Ovary (tissue), 9 donors: ENCODE results near the gene TSN. TPM values are rescaled to one million over a fixed set of nuclear protein-coding genes. Genes with fewer than 3 reads are reported as not detected.
"Not testable (repeated sequence)": the region's sequence is repeated elsewhere in the genome, so short reads cannot be mapped to it uniquely, and the experiment has no call there.

Source experiments
- DNase-seq, 5 donors: peaks; one replicate each; pipeline ENCODE4 v3.0.0-alpha.2; 2019 to 2020
- H3K27ac ChIP-seq, 2 donors: fragments of 200-600 bp; one replicate each; pipeline versions ENCODE4 v1.5.1 to v1.8.0; 2019 to 2022
- H3K27me3 ChIP-seq: fragments of 200-600 bp; one replicate; pipeline ENCODE4 v1.8.0; 2022
- H3K36me3 ChIP-seq: fragments of 200-600 bp; sonication (generic); one replicate; pipeline ENCODE4 v1.5.1; 2019
- H3K4me1 ChIP-seq: one replicate; pipeline ENCODE4 v1.8.1; 2013; ENCODE audit warnings: mild to moderate bottlenecking, moderate library complexity; ENCODE audit not compliant: insufficient read depth
- H3K4me3 ChIP-seq: fragments of 200-600 bp; sonication (generic); one replicate; pipeline ENCODE4 v1.5.1; 2017
- H3K9me3 ChIP-seq, 2 donors: fragments of 200-600 bp in 1 of 2; sonication (generic) in 1 of 2; one replicate each; pipeline versions ENCODE4 v1.5.1 to v1.8.1; 2013 to 2019; ENCODE audit warnings: mild to moderate bottlenecking in 1 of 2, moderate library complexity in 1 of 2
- EP300 ChIP-seq: sonication (generic); formaldehyde crosslinking; IDR thresholded peaks from one replicate; pipeline ENCODE4 v1.6.1; 2017; ENCODE audit warnings: antibody characterized with exemption
- POLR2A ChIP-seq: fragments of 450-650 bp; IDR thresholded peaks from one replicate; pipeline ENCODE4 v1.6.1; 2017; ENCODE audit warnings: antibody characterized with exemption, mild to moderate bottlenecking, moderate library complexity
- WGBS, 3 donors: extraction: QIAGEN DNeasy Blood & Tissue Kit in 1 of 3; methylation state at CpG; one replicate each; pipeline versions ENCODE4 v1.1.5 to v1.1.7; 2013 to 2017; 5-methylcytosine and 5-hydroxymethylcytosine counted together
- intact Hi-C, 4 donors: fragments of 100-400 bp; cut with DNase I; formaldehyde crosslinking; loops; one replicate each; pipeline versions ENCODE4 v1.11.0 to v1.15.1; 2022 to 2023
- polyA plus RNA-seq, 2 donors: library from polyadenylated mRNA; stranded (reverse); fragments of 200-250 nt in 1 of 2; fragments of 350-450 nt in 1 of 2; fragmentation: Illumina TruSeq in 1 of 2; extraction: RNeasy Lipid Tissue Mini Kit (QIAGEN cat#74804) in 1 of 2; gene quantifications; one replicate each; pipeline ENCODE4 v1.2.3, GENCODE V29; 2013 to 2014
- total RNA-seq, 7 donors: library from RNA; depleted of rRNA in 2 of 7; stranded (reverse); fragments of >200 nt in 2 of 7; fragmentation: NEBNext Ultra II Directional in 3 of 7; extraction: Animal tissue kit (Norgen Biotek cat#: 25700) in 3 of 7; gene quantifications; one replicate each; pipeline versions ENCODE4 v1.1.0 to v1.2.4, GENCODE V29; 2016 to 2023
- TF ChIP-seq, protein P1 (sequence below), 3 donors: fragments of 450-650 bp in 2 of 3; fragments of 200-600 bp in 1 of 3; IDR thresholded peaks; one replicate each; pipeline versions ENCODE4 v1.5.1 to v1.8.0; 2016 to 2022; ENCODE audit warnings: antibody characterized with exemption in 3 of 3, mild to moderate bottlenecking in 1 of 3
- donor health status: DM: no; HTN: no; CAD: no; lungs with moderate emphysema.
- donor health status: DM: no; HTN: no; CAD: no.
- donor health status: Bipolar disorder and iron deficiency.
- donor health status: DM: yes; HTN: yes; CAD: no.
- donor health status: DM: no; HTN: no; CAD: no.
- donor health status: DM: yes; HTN: yes; CAD: no.

The TSN gene
- total and polyA plus RNA-seq, 9 donors = 28.5 to 64.1 (median 51.8) TPM

DNA sequence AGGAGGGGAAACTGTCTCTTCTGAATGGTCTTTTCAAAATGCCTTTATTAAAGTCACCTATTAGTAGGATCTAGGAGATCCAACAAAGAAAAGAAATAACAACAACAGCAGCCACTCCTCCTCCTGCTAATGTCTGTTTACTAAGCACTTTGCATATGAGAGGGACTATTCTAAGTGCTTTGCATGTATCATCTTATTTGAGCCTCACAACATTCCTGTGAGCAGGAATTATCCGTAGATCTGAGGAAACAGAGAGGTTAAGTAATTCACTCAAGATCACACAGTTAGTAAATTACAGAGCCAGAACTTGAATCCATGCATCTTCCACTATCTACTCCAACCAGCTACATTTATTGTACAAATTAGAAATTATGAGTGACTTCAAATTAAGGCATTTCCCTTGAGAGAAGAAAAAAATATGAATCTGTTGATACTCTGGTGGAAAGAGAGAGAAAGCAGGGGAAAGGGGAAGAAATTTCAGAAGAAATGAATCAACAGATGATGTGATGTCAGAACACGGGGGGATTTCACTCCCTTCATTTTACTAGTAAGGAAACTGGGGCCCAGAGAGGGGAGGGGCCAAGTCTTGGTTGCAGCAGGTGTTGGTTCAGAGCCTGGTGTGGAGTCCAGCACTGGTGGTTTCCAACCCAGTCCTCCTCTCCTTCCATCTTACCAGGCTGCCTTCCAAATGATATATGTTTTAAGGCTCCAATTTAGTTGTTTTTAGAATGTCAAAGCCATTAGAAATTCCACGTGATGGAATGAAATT lies 49.7 kb downstream of the TSN start:
- Histone ChIP-seq H3K4me1 (no peaks in the 10 kb centered on the region), H3K27me3 (no peaks in the 10 kb centered on the region), H3K4me3 (no peak overlapping the region), H3K9me3 (no peaks in the 10 kb centered on the region), H3K36me3 (no peaks in the 10 kb centered on the region), H3K27ac (no peak overlapping the region)
- 38 to 44% (median 39%) methylated on average over 3 of the region's 3 CpGs for WGBS, 3 donors
- TF ChIP-seq, protein P1, sequence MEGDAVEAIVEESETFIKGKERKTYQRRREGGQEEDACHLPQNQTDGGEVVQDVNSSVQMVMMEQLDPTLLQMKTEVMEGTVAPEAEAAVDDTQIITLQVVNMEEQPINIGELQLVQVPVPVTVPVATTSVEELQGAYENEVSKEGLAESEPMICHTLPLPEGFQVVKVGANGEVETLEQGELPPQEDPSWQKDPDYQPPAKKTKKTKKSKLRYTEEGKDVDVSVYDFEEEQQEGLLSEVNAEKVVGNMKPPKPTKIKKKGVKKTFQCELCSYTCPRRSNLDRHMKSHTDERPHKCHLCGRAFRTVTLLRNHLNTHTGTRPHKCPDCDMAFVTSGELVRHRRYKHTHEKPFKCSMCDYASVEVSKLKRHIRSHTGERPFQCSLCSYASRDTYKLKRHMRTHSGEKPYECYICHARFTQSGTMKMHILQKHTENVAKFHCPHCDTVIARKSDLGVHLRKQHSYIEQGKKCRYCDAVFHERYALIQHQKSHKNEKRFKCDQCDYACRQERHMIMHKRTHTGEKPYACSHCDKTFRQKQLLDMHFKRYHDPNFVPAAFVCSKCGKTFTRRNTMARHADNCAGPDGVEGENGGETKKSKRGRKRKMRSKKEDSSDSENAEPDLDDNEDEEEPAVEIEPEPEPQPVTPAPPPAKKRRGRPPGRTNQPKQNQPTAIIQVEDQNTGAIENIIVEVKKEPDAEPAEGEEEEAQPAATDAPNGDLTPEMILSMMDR (IDR thresholded peaks at IDR 0.05) = no peak
- TF ChIP-seq POLR2A = no peak
- no peak for TF ChIP-seq EP300
- intact Hi-C loops = no loop called here
- DNase-seq = no peak

DNA sequence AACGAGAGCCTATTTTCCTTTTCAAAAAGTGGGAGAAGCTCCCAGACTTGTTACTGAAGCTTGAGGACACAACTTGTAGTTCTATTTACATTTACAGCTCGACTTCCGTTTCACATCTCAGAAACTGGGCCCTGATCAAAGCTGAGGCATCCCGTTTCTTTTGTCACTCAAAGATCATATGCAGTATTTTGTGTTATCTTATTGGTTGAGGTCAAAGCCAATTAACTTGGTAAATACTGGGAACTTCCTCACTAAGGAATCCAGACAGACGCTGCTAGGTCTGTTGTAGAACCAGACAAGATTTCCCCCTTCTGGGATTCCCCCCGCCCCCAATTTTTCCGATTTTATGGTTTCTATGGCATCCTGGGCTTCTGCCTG lies 50.3 kb downstream of the TSN start:
- TF ChIP-seq EP300 (no peak), POLR2A (no peak)
- TF ChIP-seq, protein P1 (IDR thresholded peaks at IDR 0.05) = no peak

DNA sequence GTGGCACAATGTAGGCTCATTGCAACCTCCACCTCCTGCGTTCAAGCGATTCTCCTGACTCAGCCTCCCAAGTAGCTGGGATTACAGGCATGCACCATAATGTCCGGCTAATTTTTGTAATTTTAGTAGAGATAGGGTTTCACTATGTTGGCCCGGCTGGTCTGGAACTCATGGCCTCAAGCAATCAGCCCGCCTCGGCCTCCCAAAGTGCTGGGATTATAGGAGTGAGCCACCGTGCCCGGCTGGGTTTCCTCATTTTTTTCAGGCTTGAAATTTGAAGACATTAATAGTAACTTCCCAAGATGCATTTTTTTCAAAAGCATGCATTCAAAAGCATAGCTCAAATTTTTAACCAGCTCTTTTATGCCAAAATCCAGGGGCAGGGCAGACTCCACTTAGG lies 52.3 kb downstream of the TSN start:
- DNase-seq, intact Hi-C loops, H3K36me3 ChIP-seq, H3K4me1 ChIP-seq, H3K27me3 ChIP-seq, H3K27ac ChIP-seq, H3K4me3 ChIP-seq, H3K9me3 ChIP-seq: not testable (repeated sequence)
- WGBS, 3 donors = 86 to 89% (median 87%) methylated on average over 8 of the region's 8 CpGs

More for the DNA sequence above, 50.3 kb downstream of the TSN start:
- Histone ChIP-seq H3K9me3 (no peaks in the 10 kb centered on the region), H3K4me1 (no peaks in the 10 kb centered on the region), H3K4me3 (no peak overlapping the region), H3K27ac (no peak overlapping the region), H3K36me3 (no peaks in the 10 kb centered on the region), H3K27me3 (no peaks in the 10 kb centered on the region)
- intact Hi-C loops = no loop called here
- DNase-seq = no peak
- 43 to 54% (median 44%) methylated on average over 6 to 7 of the region's 7 CpGs for WGBS, 3 donors

DNA sequence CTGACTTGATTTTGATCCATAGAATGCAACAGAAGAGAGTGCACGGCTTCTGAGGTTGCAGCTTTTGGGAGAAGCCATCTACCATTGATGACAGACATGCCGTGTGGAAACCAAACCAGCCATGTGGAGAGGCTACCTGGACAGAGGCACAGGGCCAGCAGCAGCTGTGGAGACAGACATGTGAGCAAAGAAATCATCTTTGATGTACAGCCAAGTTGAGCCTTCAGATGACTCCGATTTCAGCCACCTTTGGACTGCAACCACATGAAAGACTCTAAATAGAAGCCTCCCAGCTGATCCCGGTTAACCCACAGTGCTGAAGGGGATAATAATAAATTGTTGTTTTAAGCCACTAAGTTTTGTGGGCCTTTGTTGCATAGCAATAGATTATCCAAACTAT lies 54.2 kb downstream of the TSN start:
- no peaks in the 10 kb centered on the region for H3K36me3 ChIP-seq
- no peaks in the 10 kb centered on the region for H3K27me3 ChIP-seq
- no peaks in the 10 kb centered on the region for H3K9me3 ChIP-seq
- intact Hi-C loops = no loop called here
- no peak overlapping the region for H3K4me3 ChIP-seq
- H3K27ac ChIP-seq = no peak overlapping the region
- no peak for TF ChIP-seq EP300
- TF ChIP-seq, protein P1 (IDR thresholded peaks at IDR 0.05) = no peak
- no peak for TF ChIP-seq POLR2A
- DNase-seq = no peak
- WGBS, 3 donors = 38 to 55% (median 49%) methylated on average over 4 of the region's 4 CpGs
- H3K4me1 ChIP-seq = no peaks in the 10 kb centered on the region
